Measurements from ENCODE around the gene STARD10. TPM values are rescaled to one million over a fixed set of nuclear protein-coding genes. Genes with fewer than 3 reads are reported as not detected.

STARD10 gene
- total and polyA plus RNA-seq, 9 of the 15 experiments (the other 6 are each of a cell fraction or from before 2014, with no cell fraction given), result 0.15 to 52.9 (median 32.3) TPM

GRCh38 chr11:72814286-72815109 lies 20.7 kb upstream of the STARD10 start, which contains the start of gene ATG16L2 (continued):
- TF ChIP-seq FOXP4 (CRISPR knock-in tag; IDR thresholded peaks at IDR 0.05; ENCODE audit: borderline replicate concordance) (no peak), VEZF1 (CRISPR knock-in tag; IDR thresholded peaks at IDR 0.05) (peak; percentile 82), TCF15 (CRISPR knock-in tag; IDR thresholded peaks at IDR 0.05) (no peak), KLF13 (tag; IDR thresholded peaks at IDR 0.05; ENCODE audit: borderline replicate concordance, low read depth) (peak; percentile 34; the same call in 1 of the 2 replicates), ZBTB40 (IDR thresholded peaks at IDR 0.05) (0 out of 2 replicates have a peak, but pooled peaks have one; percentile 33), ZBTB40 (CRISPR knock-in tag; IDR thresholded peaks at IDR 0.05) (no peak), SIN3B (IDR thresholded peaks at IDR 0.05; ENCODE audit: low read depth) (peak; percentile 57; the same call in 1 of the 2 replicates), TAF7 (tag; IDR thresholded peaks at IDR 0.05) (0 out of 2 replicates have a peak, but pooled peaks have one; percentile 23), CBFA2T2 (conservative IDR thresholded peaks at IDR 0.05) (no peak), LEF1 (IDR thresholded peaks at IDR 0.05) (no peak), JUN (IDR thresholded peaks at IDR 0.05; ENCODE audit: borderline replicate concordance, low read depth, low read length) (0 out of 2 replicates have a peak, but pooled peaks have one; percentile 34), JUN (CRISPR knock-in tag; IDR thresholded peaks at IDR 0.05; ENCODE audit: borderline replicate concordance) (no peak), SUPT5H (IDR thresholded peaks at IDR 0.05) (peak; percentile 23)

All from K562 (cell line).